Bronchial epithelial cell (primary cell): ENCODE data around the gene PRSS57. TPM values are rescaled to one million over a fixed set of nuclear protein-coding genes. Genes with fewer than 3 reads are reported as not detected.
A peak's percentile ranks its signal among the peaks of the same experiment; 100 is the strongest.

ENCODE experiments used
- DNase-seq: peaks from one replicate; pipeline ENCODE4 v3.0.0-alpha.2; 2010; ENCODE audit warnings: low read depth
- FAIRE-seq: peaks from 2 replicates; lab custom pipeline; 2011; peaks lifted over from hg19 to GRCh38; lab: Jason Lieb, UNC
- H3K27me3 ChIP-seq: 2 replicates; pipeline ENCODE4 v1.5.1; 2011; ENCODE audit warnings: low read length; ENCODE audit not compliant: control insufficient read depth, insufficient read depth
- H3K36me3 ChIP-seq: 2 replicates; pipeline ENCODE4 v1.5.1; 2011; ENCODE audit warnings: low read length; ENCODE audit not compliant: control insufficient read depth, insufficient read depth
- H3K4me3 ChIP-seq: 2 replicates; pipeline ENCODE4 v1.5.1; 2011; ENCODE audit warnings: mild to moderate bottlenecking, low read depth, low read length, control low read depth
- CTCF ChIP-seq: IDR thresholded peaks from 2 replicates; pipeline ENCODE4 v1.5.1; 2011; ENCODE audit warnings: mild to moderate bottlenecking, moderate library complexity, low read length, control low read depth, inconsistent platforms; ENCODE audit not compliant: insufficient read depth, severe bottlenecking
- total RNA-seq: library from RNA; depleted of rRNA; stranded (reverse); fragments of >200 nt; gene quantifications from 2 replicates; pipeline ENCODE4 v1.2.1, GENCODE V29; 2014

Gene PRSS57
- total RNA-seq, 1 donor from 2014 or later, result not detected

GRCh38 chr19:640606-641189, 54.6 kb downstream of the PRSS57 start:
- H3K27me3 ChIP-seq, result no peaks in the 10 kb centered on the region
- TF ChIP-seq CTCF, result no peak
- DNase-seq (no peak), FAIRE-seq (no peak)
- H3K4me3 ChIP-seq, result no peak overlapping the region
- H3K36me3 ChIP-seq, result no peaks in the 10 kb centered on the region

GRCh38 chr19:640161-640558, 55.1 kb downstream of the PRSS57 start:
- Histone ChIP-seq H3K4me3 (peak overlapping the region; percentile 23), H3K27me3 (no peaks in the 10 kb centered on the region), H3K36me3 (no peaks in the 10 kb centered on the region)
- no peak for FAIRE-seq
- DNase-seq, result no peak
- no peak for TF ChIP-seq CTCF

GRCh38 chr19:639253-640160, 55.7 kb downstream of the PRSS57 start, which contains the start of gene FGF22:
FGF22 (plus strand) TSS chr19:639879; CDS start chr19:639926, 47 bp downstream.
- Histone ChIP-seq H3K4me3 (peak within 1 kb of the TSS; percentile 24), H3K36me3 (no peaks in the 10 kb centered on the region), H3K27me3 (no peaks in the 10 kb centered on the region)
- DNase-seq (peak; percentile 58), FAIRE-seq (no peak)
- no peak for TF ChIP-seq CTCF

- FAIRE-seq (no peak), DNase-seq (no peak)
- no peak for TF ChIP-seq CTCF
- Histone ChIP-seq H3K27me3 (no peaks in the 10 kb centered on the region), H3K36me3 (no peaks in the 10 kb centered on the region), H3K4me3 (no peak overlapping the region)
These were observed 56.4 kb downstream of the PRSS57 start for GRCh38 chr19:638906-639252.

Other genes with a start within 250 kb of the PRSS57 start
- gene SHC2, start 234.4 kb downstream of the PRSS57 start, total RNA-seq, result under 0.01 and 0.51 TPM in 2 replicates
- gene MADCAM1, start 199.0 kb downstream of the PRSS57 start, total RNA-seq, result not detected in 2 replicates
- gene TPGS1, start 188.0 kb downstream of the PRSS57 start, total RNA-seq, result 16.8 and 23.2 TPM in 2 replicates
- 143 and 169 TPM in 2 replicates for gene CDC34, start 163.7 kb downstream of the PRSS57 start, total RNA-seq
- not detected in 2 replicates for gene GZMM, start 151.4 kb downstream of the PRSS57 start, total RNA-seq
- 349 and 369 TPM in 2 replicates for gene BSG, start 122.9 kb downstream of the PRSS57 start, total RNA-seq
- gene HCN2, start 105.6 kb downstream of the PRSS57 start, total RNA-seq, result under 0.01 and 0.51 TPM in 2 replicates
- gene POLRMT, start 61.9 kb downstream of the PRSS57 start, total RNA-seq, result 27.5 and 29.0 TPM in 2 replicates
- gene FGF22, start 55.6 kb downstream of the PRSS57 start, total RNA-seq, result not detected in 2 replicates
- 28.3 and 42.6 TPM in 2 replicates for gene RNF126, start 32.2 kb downstream of the PRSS57 start, total RNA-seq
- 80.6 and 143 TPM in 2 replicates for gene FSTL3, start 19.1 kb downstream of the PRSS57 start, total RNA-seq
- under 0.01 and 0.26 TPM in 2 replicates for gene PALM, start 13.5 kb upstream of the PRSS57 start, total RNA-seq
- gene MISP, start 55.7 kb upstream of the PRSS57 start, total RNA-seq, result 105 and 138 TPM in 2 replicates
- 99.0 TPM in 2 replicates for gene PTBP1, start 102.0 kb upstream of the PRSS57 start, total RNA-seq
- gene PLPPR3, start 126.5 kb upstream of the PRSS57 start, total RNA-seq, result not detected in 2 replicates
- not detected in 2 replicates for gene AZU1, start 132.4 kb upstream of the PRSS57 start, total RNA-seq
- not detected in 2 replicates for gene PRTN3, start 145.5 kb upstream of the PRSS57 start, total RNA-seq
- gene ELANE, start 156.9 kb upstream of the PRSS57 start, total RNA-seq, result not detected in 2 replicates
- gene CFD, start 164.2 kb upstream of the PRSS57 start, total RNA-seq, result 1.2 and 4.2 TPM in 2 replicates
- 9.2 and 12.1 TPM in 2 replicates for gene MED16, start 197.7 kb upstream of the PRSS57 start, total RNA-seq
- gene RNU6-9, start 198.0 kb upstream of the PRSS57 start, total RNA-seq, result not detected in 2 replicates
- gene R3HDM4, start 217.8 kb upstream of the PRSS57 start, total RNA-seq, result 35.8 and 46.1 TPM in 2 replicates
- 0.13 TPM in 1 of 2 replicates, not detected in the other for gene KISS1R, start 221.9 kb upstream of the PRSS57 start, total RNA-seq
- 15.8 and 16.0 TPM in 2 replicates for gene ARID3A, start 230.6 kb upstream of the PRSS57 start, total RNA-seq